PC-3 (cell line): ENCODE data around the gene PXT1.

Experiments
- EZH2 ChIP-seq: fragments of 300-600 bp; sonication (generic); IDR thresholded peaks from one replicate; pipeline ENCODE4 v1.6.1; 2017; ENCODE audit warnings: antibody characterized with exemption, mild to moderate bottlenecking, low read length; ENCODE audit not compliant: unreplicated experiment
- EZH2phosphoT487 ChIP-seq: fragments of 300-600 bp; sonication (generic); IDR thresholded peaks from 2 replicates; pipeline ENCODE4 v1.6.1; 2018; ENCODE audit warnings: mild to moderate bottlenecking, antibody characterized with exemption, low read length, borderline replicate concordance
- TF ChIP-seq, protein P1 (sequence below): fragments of 300-600 bp; sonication (generic); conservative IDR thresholded peaks from 2 replicates; pipeline ENCODE4 v1.5.1; 2017; ENCODE audit warnings: antibody characterized with exemption, low read depth, mild to moderate bottlenecking, low read length

DNA sequence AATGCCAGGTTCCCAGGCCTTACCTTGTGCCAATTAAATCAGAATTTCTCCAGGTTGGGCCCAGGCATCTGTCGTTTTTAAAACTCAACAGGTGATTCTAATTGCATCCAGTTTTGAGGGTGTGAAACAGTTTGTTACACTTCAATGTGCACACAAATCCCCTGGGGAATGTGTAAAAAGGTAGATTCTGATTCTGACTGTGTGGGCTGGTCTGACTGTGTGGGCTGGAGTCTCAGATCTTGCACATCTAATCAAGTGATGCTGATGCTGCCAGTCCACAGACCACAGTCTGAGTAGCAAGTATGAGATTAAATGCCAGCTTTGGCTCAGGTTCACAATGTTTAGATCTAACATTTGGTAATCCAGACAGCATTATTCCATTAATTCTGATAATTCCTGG lies 42.7 kb downstream of the PXT1 start:
- TF ChIP-seq, protein P1, sequence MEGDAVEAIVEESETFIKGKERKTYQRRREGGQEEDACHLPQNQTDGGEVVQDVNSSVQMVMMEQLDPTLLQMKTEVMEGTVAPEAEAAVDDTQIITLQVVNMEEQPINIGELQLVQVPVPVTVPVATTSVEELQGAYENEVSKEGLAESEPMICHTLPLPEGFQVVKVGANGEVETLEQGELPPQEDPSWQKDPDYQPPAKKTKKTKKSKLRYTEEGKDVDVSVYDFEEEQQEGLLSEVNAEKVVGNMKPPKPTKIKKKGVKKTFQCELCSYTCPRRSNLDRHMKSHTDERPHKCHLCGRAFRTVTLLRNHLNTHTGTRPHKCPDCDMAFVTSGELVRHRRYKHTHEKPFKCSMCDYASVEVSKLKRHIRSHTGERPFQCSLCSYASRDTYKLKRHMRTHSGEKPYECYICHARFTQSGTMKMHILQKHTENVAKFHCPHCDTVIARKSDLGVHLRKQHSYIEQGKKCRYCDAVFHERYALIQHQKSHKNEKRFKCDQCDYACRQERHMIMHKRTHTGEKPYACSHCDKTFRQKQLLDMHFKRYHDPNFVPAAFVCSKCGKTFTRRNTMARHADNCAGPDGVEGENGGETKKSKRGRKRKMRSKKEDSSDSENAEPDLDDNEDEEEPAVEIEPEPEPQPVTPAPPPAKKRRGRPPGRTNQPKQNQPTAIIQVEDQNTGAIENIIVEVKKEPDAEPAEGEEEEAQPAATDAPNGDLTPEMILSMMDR: no peak
- TF ChIP-seq EZH2 (no peak), EZH2phosphoT487 (no peak)
